ENCODE data around the gene SNAP23. TPM values are rescaled to one million over a fixed set of nuclear protein-coding genes. Genes with fewer than 3 reads are reported as not detected.
A peak's percentile ranks its signal among the peaks of the same experiment; 100 is the strongest.

The SNAP23 gene
- total and polyA plus RNA-seq, 2 of the 8 experiments (the other 6 are each of a cell fraction or from before 2014, with no cell fraction given), result 58.0 to 72.8 TPM

DNA sequence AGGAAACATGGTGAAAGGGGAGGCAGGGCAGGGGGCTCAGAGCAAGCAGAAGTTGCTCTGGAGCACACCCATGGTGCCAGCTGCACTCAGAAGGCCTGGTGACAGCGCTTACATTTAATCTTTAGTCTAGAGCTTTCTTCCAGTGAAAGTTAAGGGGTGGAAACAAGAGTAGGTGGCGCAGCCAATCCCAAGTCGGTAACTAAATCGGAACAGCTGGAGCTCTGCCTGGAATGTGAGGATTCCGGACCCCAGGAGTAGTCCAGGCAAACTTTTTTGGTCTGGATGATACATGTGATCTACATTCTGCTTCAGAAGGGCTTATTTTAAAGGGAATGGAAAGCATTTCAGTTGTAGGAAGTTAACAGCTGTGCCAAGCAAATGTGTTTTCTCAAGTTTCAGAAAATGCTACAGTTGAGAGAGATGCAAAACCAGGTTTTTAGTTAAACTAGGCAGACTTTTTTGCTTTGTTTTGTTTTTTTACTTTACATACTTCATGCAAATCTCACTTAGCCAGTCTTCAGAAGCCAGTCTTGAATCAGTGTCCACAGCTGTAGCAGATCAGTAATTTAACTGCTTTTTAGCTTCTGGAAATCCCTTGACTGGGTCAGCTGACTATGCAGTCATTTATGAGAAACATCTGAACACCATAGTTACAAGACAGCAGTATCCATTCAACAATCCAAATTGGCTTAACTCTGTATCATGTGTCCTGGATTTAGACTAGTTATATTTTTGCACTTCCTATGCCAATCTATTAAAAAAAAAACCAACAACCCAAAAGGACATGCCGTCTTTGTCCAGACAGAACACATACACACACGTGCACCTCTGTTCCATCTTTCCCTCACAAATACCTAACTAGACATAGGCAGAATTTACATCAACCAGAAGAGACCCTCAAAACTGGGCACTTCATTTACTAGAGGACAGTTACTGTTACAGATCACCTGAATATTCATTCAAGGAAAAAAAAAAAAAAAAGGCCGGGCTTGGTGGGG, 37.7 kb upstream of the SNAP23 start (continued):
- TF ChIP-seq, protein P1, sequence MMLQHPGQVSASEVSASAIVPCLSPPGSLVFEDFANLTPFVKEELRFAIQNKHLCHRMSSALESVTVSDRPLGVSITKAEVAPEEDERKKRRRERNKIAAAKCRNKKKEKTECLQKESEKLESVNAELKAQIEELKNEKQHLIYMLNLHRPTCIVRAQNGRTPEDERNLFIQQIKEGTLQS (IDR thresholded peaks at IDR 0.05; ENCODE audit: insufficient read depth, low read depth, low read length), result no peak
- TF ChIP-seq SIX5 (IDR thresholded peaks at IDR 0.05; ENCODE audit: low read depth, low read length) (no peak), CBX5 (IDR thresholded peaks at IDR 0.05; ENCODE audit: low read depth, low read length) (no peak), FOSL1 (IDR thresholded peaks at IDR 0.05; ENCODE audit: insufficient read depth, low read depth, low read length) (no peak), RFX5 (IDR thresholded peaks at IDR 0.05; ENCODE audit: borderline replicate concordance, low read depth, low read length) (no peak), RXRA (IDR thresholded peaks at IDR 0.05; ENCODE audit: insufficient read depth, low read depth, low read length) (no peak), RAD21 (IDR thresholded peaks at IDR 0.05 in 1 of 2, conservative IDR thresholded peaks at IDR 0.05 in 1 of 2; ENCODE audit: low read depth in 2 of 2, low read length in 2 of 2) (0 out of 4 replicates have a peak, but pooled peaks of 1 of the 2 experiments have one; percentile 0), EP300 (IDR thresholded peaks at IDR 0.05; ENCODE audit: borderline replicate concordance in 1 of 2, low read depth in 2 of 2, low read length in 2 of 2) (peak in 1 of 2 experiments; percentile 76; a peak in 1 of 3 replicates), SIRT6 (IDR thresholded peaks at IDR 0.05; ENCODE audit: low read length) (no peak), JUND (IDR thresholded peaks at IDR 0.05; ENCODE audit: low read length) (0 out of 2 replicates have a peak, but pooled peaks have one; percentile 2), SP1 (IDR thresholded peaks at IDR 0.05; ENCODE audit: low read depth, low read length) (peak; percentile 74), SRF (IDR thresholded peaks at IDR 0.05; ENCODE audit: low read depth, low read length) (no peak), SP4 (IDR thresholded peaks at IDR 0.05; ENCODE audit: low read length) (no peak), BACH1 (IDR thresholded peaks at IDR 0.05; ENCODE audit: low read length) (no peak), RNF2 (IDR thresholded peaks at IDR 0.05; ENCODE audit: borderline replicate concordance, low read depth, low read length, missing control alignments, poor library complexity, severe bottlenecking) (no peak), POLR2AphosphoS5 (IDR thresholded peaks at IDR 0.05; ENCODE audit: low read depth, low read length) (0 out of 2 replicates have a peak, but pooled peaks have one; percentile 44), ZNF274 (IDR thresholded peaks at IDR 0.05; ENCODE audit: borderline replicate concordance, extremely low read depth, low read length) (no peak), KDM4A (IDR thresholded peaks at IDR 0.05; ENCODE audit: low read depth, low read length, severe bottlenecking) (no peak), ASH2L (IDR thresholded peaks at IDR 0.05; ENCODE audit: low read length) (peak; percentile 80), HDAC6 (IDR thresholded peaks at IDR 0.05; ENCODE audit: low read depth, low read length) (no peak), SP2 (IDR thresholded peaks at IDR 0.05; ENCODE audit: low read length) (no peak), TAF7 (optimal IDR thresholded peaks at IDR 0.05; ENCODE audit: borderline replicate concordance, low read depth, low read length) (no peak), TAF1 (IDR thresholded peaks at IDR 0.05; ENCODE audit: low read depth, low read length) (0 out of 2 replicates have a peak, but pooled peaks have one; percentile 50)

Data from H1 (cell line).